Measurements from ENCODE around the gene KREMEN1. TPM values are rescaled to one million over a fixed set of nuclear protein-coding genes. Genes with fewer than 3 reads are reported as not detected.

Gene KREMEN1
- total RNA-seq, 2 experiments from 2014 or later: 0.09 to 0.47 TPM

DNA sequence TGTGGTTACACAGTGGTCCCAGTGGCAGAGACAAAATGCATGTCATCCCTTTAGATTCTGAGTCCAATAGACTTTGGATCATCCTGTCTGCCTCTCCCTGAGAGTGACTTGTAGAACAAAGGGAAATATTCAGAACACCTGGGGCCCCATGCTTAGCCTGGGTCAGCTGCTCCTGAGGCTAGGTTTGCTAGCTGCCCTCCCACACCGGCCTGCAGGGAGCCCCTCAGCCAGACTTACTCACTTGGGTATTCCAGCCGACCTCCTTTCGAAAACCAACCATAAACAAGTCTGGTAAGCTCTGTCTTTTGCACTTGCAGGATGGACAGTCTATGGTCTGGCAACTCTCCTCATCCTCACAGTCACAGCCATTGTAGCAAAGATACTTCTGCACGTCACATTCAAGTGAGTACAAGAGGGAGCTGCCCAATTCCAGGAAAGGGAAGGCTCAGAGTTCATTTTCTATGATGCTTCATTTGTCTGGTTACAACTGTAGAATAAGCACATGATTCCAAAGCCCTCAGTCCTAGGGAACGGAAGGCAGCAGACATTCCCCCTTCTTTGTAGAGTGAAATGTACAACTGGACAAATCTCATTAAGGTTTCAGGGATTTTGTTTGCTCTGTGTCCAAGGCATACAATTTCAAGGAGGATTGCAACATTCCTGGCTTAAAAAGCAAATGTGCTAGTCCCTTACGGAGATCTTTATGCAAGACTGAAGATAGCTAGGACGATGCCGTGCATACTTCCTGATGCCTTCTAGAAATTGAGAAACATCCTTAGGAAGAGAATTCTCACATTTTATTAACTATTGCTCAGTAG lies 67.3 kb downstream of the KREMEN1 start:
- Mint-ChIP-seq H3K27ac (no peak overlapping the region), H3K4me1 (peaks cover 14% of the 10 kb centered on the region), H3K4me3 (no peak overlapping the region), H3K9me3 (ENCODE audit: low read depth) (no peaks in the 10 kb centered on the region), H3K27me3 (peaks cover 40% of the 10 kb centered on the region), H3K36me3 (no peaks in the 10 kb centered on the region)
- ATAC-seq: no peak
- CTCF ChIA-PET: interaction anchor here (1.1 kb wide), 1 partner anchor 21 kb away, joined by 3 read pairs; no protein-coding TSS in a partner anchor
- DNase-seq: peak; percentile 25

DNA sequence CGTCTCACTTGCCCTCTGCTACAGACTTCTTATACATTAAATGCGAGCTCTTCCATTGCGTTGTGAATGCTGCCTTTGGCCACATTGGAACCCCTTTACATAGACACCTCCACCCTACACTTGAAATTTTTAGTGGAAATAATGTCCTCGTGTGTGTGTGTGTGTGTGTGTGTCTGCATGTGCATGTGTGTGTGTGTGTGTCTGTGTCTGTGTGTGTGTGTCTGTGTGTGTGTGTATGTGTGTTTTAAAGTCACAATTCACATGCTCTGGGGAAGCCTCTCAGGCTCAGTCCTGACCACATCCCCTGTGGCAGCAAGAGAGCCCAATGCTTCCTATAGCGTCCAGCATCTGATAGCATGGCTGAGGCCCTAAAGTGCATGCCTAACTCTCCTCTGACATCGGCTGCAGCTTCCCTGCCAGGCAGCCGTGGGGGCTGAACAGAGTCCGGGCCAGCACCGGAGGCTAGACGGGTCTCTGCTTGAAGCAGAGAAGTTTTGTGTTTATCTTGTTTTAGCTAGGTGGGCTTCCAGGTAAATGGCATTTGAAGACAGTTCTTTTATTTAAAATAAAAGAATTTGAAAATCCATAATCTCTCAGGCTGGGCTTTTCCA lies 68.3 kb downstream of the KREMEN1 start:
- CTCF ChIA-PET: interaction anchor here (3.3 kb wide), 1 partner anchor 13 kb away, joined by 11 read pairs; no protein-coding TSS in a partner anchor
- ATAC-seq (no peak), DNase-seq (peak; percentile 41)
- Mint-ChIP-seq H3K36me3 (no peaks in the 10 kb centered on the region), H3K9me3 (ENCODE audit: low read depth) (no peaks in the 10 kb centered on the region), H3K27me3 (peaks cover 33% of the 10 kb centered on the region), H3K4me1 (peaks cover 14% of the 10 kb centered on the region), H3K27ac (no peak overlapping the region), H3K4me3 (no peak overlapping the region)

DNA sequence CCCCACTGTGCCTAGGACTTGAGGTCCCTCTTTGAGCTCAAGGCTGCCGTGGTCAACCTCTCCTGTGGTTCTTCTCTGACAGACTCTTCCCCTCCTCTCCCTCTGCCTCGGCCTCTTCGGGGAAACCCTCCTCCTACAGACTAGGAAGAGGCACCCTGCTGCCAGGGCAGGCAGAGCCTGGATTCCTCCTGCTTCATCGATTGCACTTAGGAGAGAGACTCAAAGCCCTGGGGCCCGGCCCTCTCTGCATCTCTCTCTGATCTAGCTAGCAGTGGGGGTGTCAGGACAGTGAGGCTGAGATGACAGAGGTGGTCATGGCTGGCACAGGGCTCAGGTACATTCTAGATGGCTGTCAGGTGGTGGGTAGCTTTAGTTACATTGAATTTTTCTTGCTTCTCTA lies 69.3 kb downstream of the KREMEN1 start:
- Mint-ChIP-seq H3K9me3 (ENCODE audit: low read depth) (no peaks in the 10 kb centered on the region), H3K27ac (no peak overlapping the region), H3K4me3 (no peak overlapping the region), H3K36me3 (no peaks in the 10 kb centered on the region), H3K4me1 (peaks cover 14% of the 10 kb centered on the region), H3K27me3 (peaks cover 30% of the 10 kb centered on the region)
- ATAC-seq: no peak
- DNase-seq: peak; percentile 36
- CTCF ChIA-PET: interaction anchor here (1.4 to 3.3 kb wide), 2 partner anchors 12 to 103 kb away, joined by 4 to 11 read pairs; no protein-coding TSS in a partner anchor

DNA sequence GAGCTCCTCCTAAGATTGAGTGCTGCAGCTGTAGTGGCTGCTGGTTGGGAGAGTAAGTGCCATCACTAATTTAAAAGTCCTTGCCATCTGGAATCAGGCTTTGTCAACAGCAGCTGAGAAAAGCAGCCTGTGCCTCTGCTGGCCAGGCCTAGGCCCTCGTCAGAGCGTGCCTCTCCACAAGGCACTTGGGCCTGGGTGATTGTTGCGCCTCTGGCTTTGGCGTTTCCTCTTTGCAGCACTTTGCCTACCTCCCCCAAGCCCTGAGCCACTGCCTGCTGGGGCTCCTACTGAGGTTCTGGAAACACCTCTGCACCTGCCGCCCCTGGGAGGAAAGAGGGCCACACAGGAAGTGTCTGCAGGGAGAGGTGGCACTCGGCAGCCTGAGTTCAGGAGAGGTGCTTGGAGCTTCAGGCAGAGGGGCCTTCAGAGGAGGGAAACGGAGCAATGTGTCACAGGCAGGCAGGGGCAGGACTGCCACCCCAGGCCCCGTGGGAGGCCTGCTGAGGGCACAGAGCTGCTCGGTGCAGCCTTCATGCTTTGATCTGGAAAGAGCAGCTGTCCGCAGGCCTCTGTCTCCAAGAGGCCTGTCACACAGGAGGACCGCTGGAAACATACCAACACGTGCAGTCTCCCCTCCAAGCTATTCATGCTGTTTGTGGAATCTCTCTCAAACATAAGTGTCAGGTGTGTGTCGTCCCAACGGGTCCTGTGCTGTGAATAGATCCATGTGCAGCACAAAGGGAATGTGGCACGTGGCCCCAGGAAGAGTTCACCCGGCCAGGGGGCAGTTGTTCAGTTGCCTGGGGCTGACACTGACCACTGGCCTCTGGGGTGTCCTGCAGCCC lies 71.3 kb downstream of the KREMEN1 start:
- Mint-ChIP-seq H3K4me1 (peaks cover 14% of the 10 kb centered on the region), H3K9me3 (ENCODE audit: low read depth) (no peaks in the 10 kb centered on the region), H3K4me3 (no peak overlapping the region), H3K36me3 (no peaks in the 10 kb centered on the region), H3K27ac (no peak overlapping the region), H3K27me3 (peaks cover 27% of the 10 kb centered on the region)
- ATAC-seq (no peak), DNase-seq (peak; percentile 38)
- CTCF ChIA-PET: interaction anchor here (3.3 kb wide), 1 partner anchor 10 kb away, joined by 11 read pairs; no protein-coding TSS in a partner anchor

- peak; percentile 33 for DNase-seq
- no peak for ATAC-seq
- CTCF ChIA-PET: interaction anchor here (2.0 to 3.3 kb wide), 2 partner anchors 9 to 10 kb away, joined by 6 to 11 read pairs; no protein-coding TSS in a partner anchor
Observed at GRCh38 chr22:29144786-29145160, 71.9 kb downstream of the KREMEN1 start.

DNA sequence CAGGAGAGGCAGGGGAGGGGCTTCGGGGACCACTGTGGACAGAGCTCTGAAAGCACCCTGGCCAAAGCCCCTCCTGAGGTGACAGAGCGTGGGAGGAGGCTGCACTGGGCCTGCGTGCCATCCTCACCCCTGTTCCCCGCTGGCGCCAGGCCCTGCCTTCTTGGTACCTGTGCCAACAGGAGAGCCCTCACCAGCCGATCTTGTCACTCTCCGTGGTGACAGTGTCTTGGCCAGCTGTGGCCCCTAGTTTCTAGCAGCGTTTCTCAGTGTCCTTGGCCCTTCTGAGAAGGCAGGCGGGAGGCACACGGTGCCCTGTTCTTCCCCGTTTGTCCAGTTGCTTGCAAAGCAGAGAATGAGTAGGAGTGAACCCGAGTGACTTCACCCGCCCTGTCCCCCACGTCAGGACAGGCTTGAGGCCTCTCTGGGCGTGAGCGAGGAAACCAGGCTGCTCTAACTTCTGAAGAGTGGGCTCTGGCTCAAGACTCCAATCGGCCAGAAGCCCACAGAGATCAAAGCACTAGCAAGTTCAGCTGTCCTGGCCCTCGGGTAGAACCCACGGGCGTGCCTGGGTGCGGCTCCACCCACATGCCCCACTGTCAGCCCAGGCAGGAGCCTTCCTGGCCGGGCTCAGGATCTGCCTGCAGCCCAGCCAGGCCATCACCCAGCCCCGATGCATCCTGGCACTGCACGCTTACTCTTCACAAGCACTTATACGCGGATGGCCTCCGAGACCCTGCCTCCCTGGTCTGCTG lies 72.7 kb downstream of the KREMEN1 start:
- Mint-ChIP-seq H3K9me3 (ENCODE audit: low read depth) (no peaks in the 10 kb centered on the region), H3K4me3 (no peak overlapping the region), H3K27ac (no peak overlapping the region), H3K4me1 (peaks cover 14% of the 10 kb centered on the region), H3K27me3 (peaks cover 25% of the 10 kb centered on the region), H3K36me3 (no peaks in the 10 kb centered on the region)
- DNase-seq (peak; percentile 37), ATAC-seq (no peak)
- CTCF ChIA-PET: interaction anchor here (2.0 kb wide), 1 partner anchor 9 kb away, joined by 6 read pairs; no protein-coding TSS in a partner anchor

More at GRCh38 chr22:29144786-29145160, 71.9 kb downstream of the KREMEN1 start:
- Mint-ChIP-seq H3K36me3 (no peaks in the 10 kb centered on the region), H3K9me3 (ENCODE audit: low read depth) (no peaks in the 10 kb centered on the region), H3K27me3 (peaks cover 27% of the 10 kb centered on the region), H3K4me1 (peaks cover 14% of the 10 kb centered on the region), H3K4me3 (no peak overlapping the region), H3K27ac (no peak overlapping the region)

DNA sequence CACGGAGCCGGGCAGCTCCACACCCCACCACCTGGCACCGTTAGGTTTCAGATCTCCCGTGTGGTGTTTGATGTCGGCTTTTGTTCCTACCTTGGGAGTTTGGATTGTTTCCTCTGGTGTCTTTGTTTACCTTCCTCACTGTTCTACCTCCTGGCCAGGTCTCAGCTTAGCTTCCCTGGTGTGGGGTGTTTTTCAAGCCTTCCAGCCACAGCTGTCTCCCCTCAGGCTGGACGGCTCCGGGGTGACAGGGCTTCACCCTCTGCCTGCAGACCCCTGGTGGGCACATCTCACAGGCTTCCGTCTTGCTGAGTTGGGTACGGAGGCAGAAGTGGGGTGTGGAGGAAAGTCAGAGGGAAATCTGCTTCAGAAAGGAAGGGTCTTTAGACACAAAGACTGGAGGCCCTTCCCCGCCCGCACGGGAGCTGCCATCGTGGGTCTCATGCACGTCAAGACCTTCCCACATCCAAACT lies 73.3 kb downstream of the KREMEN1 start:
- H3K4me3 Mint-ChIP-seq: no peak overlapping the region
- H3K27me3 Mint-ChIP-seq: peaks cover 27% of the 10 kb centered on the region
- H3K9me3 Mint-ChIP-seq (ENCODE audit: low read depth): no peaks in the 10 kb centered on the region
- ATAC-seq: no peak
- H3K36me3 Mint-ChIP-seq: no peaks in the 10 kb centered on the region
- peaks cover 11% of the 10 kb centered on the region for H3K4me1 Mint-ChIP-seq
- H3K27ac Mint-ChIP-seq: no peak overlapping the region
- peak; percentile 26 for DNase-seq
- CTCF ChIA-PET: interaction anchor here (2.0 kb wide), 1 partner anchor 8 kb away, joined by 6 read pairs; no protein-coding TSS in a partner anchor

DNA sequence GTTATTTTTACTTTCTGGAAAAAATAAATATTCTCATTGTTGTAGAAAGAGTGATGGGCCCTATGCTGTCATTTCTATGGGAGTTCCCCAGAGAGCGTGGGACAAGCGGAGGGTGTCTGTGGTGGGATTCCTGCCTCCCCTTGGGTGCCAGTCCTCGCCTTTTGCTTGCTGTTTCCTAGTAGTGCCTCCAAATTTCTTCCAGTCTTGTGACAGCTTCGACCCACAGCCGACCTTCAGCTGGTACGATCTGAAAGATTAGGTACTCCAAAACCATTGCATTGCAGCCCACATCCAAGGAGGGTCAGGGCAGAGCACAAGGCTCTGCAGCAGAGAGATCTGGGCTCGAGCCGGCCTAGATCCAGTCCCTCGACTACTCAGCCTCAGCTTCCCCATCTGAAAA lies 73.9 kb downstream of the KREMEN1 start:
- Mint-ChIP-seq H3K4me3 (no peak overlapping the region), H3K27me3 (peaks cover 26% of the 10 kb centered on the region), H3K36me3 (no peaks in the 10 kb centered on the region), H3K27ac (no peak overlapping the region), H3K9me3 (ENCODE audit: low read depth) (no peaks in the 10 kb centered on the region), H3K4me1 (peaks cover 7% of the 10 kb centered on the region)
- ATAC-seq: no peak
- CTCF ChIA-PET: interaction anchor here (0.9 to 2.0 kb wide), 2 partner anchors 7 to 99 kb away, joined by 3 to 6 read pairs; no protein-coding TSS in a partner anchor
- DNase-seq: peak; percentile 25

- no peak for ATAC-seq
- Mint-ChIP-seq H3K36me3 (no peaks in the 10 kb centered on the region), H3K27ac (no peak overlapping the region), H3K4me3 (no peak overlapping the region), H3K9me3 (ENCODE audit: low read depth) (no peaks in the 10 kb centered on the region), H3K27me3 (peaks cover 27% of the 10 kb centered on the region), H3K4me1 (peaks cover 1% of the 10 kb centered on the region)
- DNase-seq: peak; percentile 33
- CTCF ChIA-PET: interaction anchor here (0.9 kb wide), 1 partner anchor 99 kb away, joined by 3 read pairs; no protein-coding TSS in a partner anchor
Observed at GRCh38 chr22:29147331-29147899, 74.6 kb downstream of the KREMEN1 start.

- CTCF ChIA-PET: interaction anchor here (1.1 kb wide), 1 partner anchor 97 kb away, joined by 3 read pairs; no protein-coding TSS in a partner anchor
- Mint-ChIP-seq H3K4me3 (no peak overlapping the region), H3K27ac (no peak overlapping the region)
Observed at GRCh38 chr22:29148036-29148435, 75.2 kb downstream of the KREMEN1 start.

GRCh38 chr22:29148826-29149225 lies 76.0 kb downstream of the KREMEN1 start:
- ATAC-seq: no peak
- DNase-seq: no peak
- Mint-ChIP-seq H3K9me3 (ENCODE audit: low read depth) (no peaks in the 10 kb centered on the region), H3K36me3 (no peaks in the 10 kb centered on the region), H3K4me3 (no peak overlapping the region), H3K4me1 (peaks cover 7% of the 10 kb centered on the region), H3K27ac (no peak overlapping the region), H3K27me3 (peaks cover 38% of the 10 kb centered on the region)
- CTCF ChIA-PET: interaction anchor here (1.1 kb wide), 1 partner anchor 96 kb away, joined by 3 read pairs; no protein-coding TSS in a partner anchor

More at GRCh38 chr22:29148036-29148435, 75.2 kb downstream of the KREMEN1 start:
- H3K27me3 Mint-ChIP-seq: peaks cover 32% of the 10 kb centered on the region
- no peaks in the 10 kb centered on the region for H3K9me3 Mint-ChIP-seq (ENCODE audit: low read depth)
- H3K4me1 Mint-ChIP-seq: peaks cover 4% of the 10 kb centered on the region
- no peaks in the 10 kb centered on the region for H3K36me3 Mint-ChIP-seq
- DNase-seq (no peak), ATAC-seq (no peak)
